Sigmoid colon (tissue), 7 donors: Measurements from ENCODE around the gene NUDCD2. TPM values are rescaled to one million over a fixed set of nuclear protein-coding genes. Genes with fewer than 3 reads are reported as not detected.

ENCODE experiments used
- DNase-seq: peaks from one replicate; pipeline ENCODE4 v3.0.0-alpha.2; 2019
- H3K27ac ChIP-seq, 4 donors: fragments of 200-600 bp; sonication (generic); one replicate each; pipeline ENCODE4 v1.5.1; 2016 to 2019; ENCODE audit warnings: mild to moderate bottlenecking in 1 of 4
- H3K27me3 ChIP-seq, 3 donors: fragments of 200-600 bp; sonication (generic); one replicate each; pipeline ENCODE4 v1.5.1; 2019; ENCODE audit warnings: mild to moderate bottlenecking in 1 of 3
- H3K36me3 ChIP-seq, 4 donors: fragments of 200-600 bp; sonication (generic); one replicate each; pipeline ENCODE4 v1.5.1; 2016 to 2019
- H3K4me1 ChIP-seq, 4 donors: fragments of 200-600 bp; sonication (generic); one replicate each; pipeline ENCODE4 v1.5.1; 2017 to 2019
- H3K4me3 ChIP-seq, 4 donors: fragments of 200-600 bp; sonication (generic); one replicate each; pipeline ENCODE4 v1.5.1; 2017 to 2019; ENCODE audit warnings: mild to moderate bottlenecking in 2 of 4, moderate library complexity in 1 of 4
- H3K9me3 ChIP-seq, 4 donors: fragments of 200-600 bp in 3 of 4; sonication (generic) in 3 of 4; one replicate each; pipeline versions ENCODE4 v1.5.1 to v1.6.1; 2013 to 2019
- EP300 ChIP-seq, 4 donors: sonication (generic); formaldehyde crosslinking; IDR thresholded peaks; one replicate each; pipeline ENCODE4 v1.6.1; 2017; ENCODE audit warnings: antibody characterized with exemption in 4 of 4
- POLR2A ChIP-seq, 2 donors: fragments of 450-650 bp; IDR thresholded peaks; one replicate each; pipeline ENCODE4 v1.6.1; 2016; ENCODE audit warnings: antibody characterized with exemption in 2 of 2, mild to moderate bottlenecking in 2 of 2, moderate library complexity in 2 of 2
- POLR2AphosphoS5 ChIP-seq, 4 donors: sonication (generic); formaldehyde crosslinking; IDR thresholded peaks; one replicate each; pipeline ENCODE4 v1.6.1; 2017; ENCODE audit warnings: antibody characterized with exemption in 4 of 4
- WGBS, 2 donors: extraction: QIAGEN DNeasy Blood & Tissue Kit; methylation state at CpG; one replicate each; pipeline ENCODE4 v1.1.7; 2013; 5-methylcytosine and 5-hydroxymethylcytosine counted together
- intact Hi-C: fragments of 100-400 bp; cut with DNase I; formaldehyde crosslinking; loops from one replicate; pipeline ENCODE4 v1.15.1; 2023
- polyA plus RNA-seq, 3 donors: library from polyadenylated mRNA; stranded (reverse); fragments of 200-250 nt; gene quantifications; one replicate each; pipeline ENCODE4 v1.2.3, GENCODE V29; 2013
- total RNA-seq, 4 donors: library from RNA; depleted of rRNA; stranded (reverse); fragments of >200 nt; gene quantifications; one replicate each; pipeline ENCODE4 v1.1.0, GENCODE V29; 2016
- TF ChIP-seq, protein P1 (sequence below), 4 experiments: fragments of 450-650 bp in 3 of 4; fragments of 200-600 bp in 1 of 4; IDR thresholded peaks; one replicate each; pipeline ENCODE4 v1.5.1; 2016 to 2019; ENCODE audit warnings: antibody characterized with exemption in 4 of 4, mild to moderate bottlenecking in 3 of 4, moderate library complexity in 2 of 4
- donor health status: healthy with polysubstance abuse.
- donor health status: Bipolar disorder and iron deficiency.
- donor health status: healthy.

Gene NUDCD2
- total and polyA plus RNA-seq, 7 donors = 3.3 to 13.2 (median 8.4) TPM

DNA sequence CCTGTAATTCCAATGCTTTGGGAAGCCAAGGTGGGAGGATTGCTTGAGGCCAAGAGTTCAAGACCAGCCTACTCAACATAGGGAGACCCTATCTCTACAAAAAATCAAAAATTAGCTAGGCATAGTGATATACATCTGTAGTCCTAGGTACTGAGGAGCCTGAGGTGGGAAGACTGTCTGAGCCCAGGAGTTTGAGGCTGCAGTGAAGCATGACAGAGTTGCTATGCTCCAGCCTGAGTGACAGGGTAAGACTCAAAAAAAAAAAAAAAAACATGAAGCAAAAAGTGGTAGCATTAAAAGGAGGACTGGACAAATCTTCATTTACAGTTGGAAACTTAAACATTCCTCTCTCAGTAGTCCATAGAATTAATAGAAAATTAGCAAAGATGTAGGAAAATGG, 12.7 kb downstream of the NUDCD2 start:
- TF ChIP-seq POLR2A (IDR thresholded peaks at IDR 0.05) (no peak), POLR2AphosphoS5 (IDR thresholded peaks at IDR 0.05) (no peak), EP300 (IDR thresholded peaks at IDR 0.05) (no peak)
- TF ChIP-seq, protein P1, sequence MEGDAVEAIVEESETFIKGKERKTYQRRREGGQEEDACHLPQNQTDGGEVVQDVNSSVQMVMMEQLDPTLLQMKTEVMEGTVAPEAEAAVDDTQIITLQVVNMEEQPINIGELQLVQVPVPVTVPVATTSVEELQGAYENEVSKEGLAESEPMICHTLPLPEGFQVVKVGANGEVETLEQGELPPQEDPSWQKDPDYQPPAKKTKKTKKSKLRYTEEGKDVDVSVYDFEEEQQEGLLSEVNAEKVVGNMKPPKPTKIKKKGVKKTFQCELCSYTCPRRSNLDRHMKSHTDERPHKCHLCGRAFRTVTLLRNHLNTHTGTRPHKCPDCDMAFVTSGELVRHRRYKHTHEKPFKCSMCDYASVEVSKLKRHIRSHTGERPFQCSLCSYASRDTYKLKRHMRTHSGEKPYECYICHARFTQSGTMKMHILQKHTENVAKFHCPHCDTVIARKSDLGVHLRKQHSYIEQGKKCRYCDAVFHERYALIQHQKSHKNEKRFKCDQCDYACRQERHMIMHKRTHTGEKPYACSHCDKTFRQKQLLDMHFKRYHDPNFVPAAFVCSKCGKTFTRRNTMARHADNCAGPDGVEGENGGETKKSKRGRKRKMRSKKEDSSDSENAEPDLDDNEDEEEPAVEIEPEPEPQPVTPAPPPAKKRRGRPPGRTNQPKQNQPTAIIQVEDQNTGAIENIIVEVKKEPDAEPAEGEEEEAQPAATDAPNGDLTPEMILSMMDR (IDR thresholded peaks at IDR 0.05) = no peak
- H3K9me3 ChIP-seq = no peaks in the 10 kb centered on the region
- no peaks in the 10 kb centered on the region for H3K4me1 ChIP-seq
- H3K27me3 ChIP-seq = no peaks in the 10 kb centered on the region
- H3K27ac ChIP-seq = no peak overlapping the region
- H3K36me3 ChIP-seq = peaks cover 0 to 95% (median 13%) of the 10 kb centered on the region in 4 donors
- H3K4me3 ChIP-seq = no peak overlapping the region
- no peak for DNase-seq
- intact Hi-C loops = no loop called here

DNA sequence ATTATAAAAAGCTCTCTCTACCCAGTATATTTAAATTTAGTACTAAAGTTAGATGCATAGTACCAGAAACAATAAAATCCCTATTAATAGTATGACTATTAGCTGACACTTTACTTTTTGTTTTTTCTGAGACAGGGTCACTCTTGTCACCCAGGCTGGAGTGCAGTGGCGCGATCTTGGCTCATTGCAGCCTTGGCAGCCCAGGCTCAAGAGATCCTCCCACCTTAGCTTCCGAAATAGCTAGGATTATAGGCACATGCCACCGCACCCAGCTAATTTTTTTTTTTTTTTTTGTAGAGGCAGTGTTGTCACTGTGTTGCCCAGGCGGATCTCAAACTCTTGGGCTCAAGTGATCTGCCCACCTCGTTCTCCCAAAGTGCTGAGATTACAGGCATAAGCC, 14.6 kb downstream of the NUDCD2 start:
- TF ChIP-seq POLR2AphosphoS5 (IDR thresholded peaks at IDR 0.05) (no peak), EP300 (IDR thresholded peaks at IDR 0.05) (no peak), POLR2A (IDR thresholded peaks at IDR 0.05) (no peak)
- TF ChIP-seq, protein P1 (IDR thresholded peaks at IDR 0.05) = no peak
- Histone ChIP-seq H3K4me1 (peaks cover 0 to 3% (median 0%) of the 10 kb centered on the region in 4 donors), H3K27me3 (no peaks in the 10 kb centered on the region), H3K36me3 (peaks cover 0 to 93% (median 17%) of the 10 kb centered on the region in 4 donors), H3K4me3 (no peak overlapping the region), H3K9me3 (no peaks in the 10 kb centered on the region), H3K27ac (no peak overlapping the region)
- no peak for DNase-seq
- intact Hi-C loops = no loop called here
- 96 to 97% methylated on average over 6 of the region's 6 CpGs for WGBS, 2 donors

DNA sequence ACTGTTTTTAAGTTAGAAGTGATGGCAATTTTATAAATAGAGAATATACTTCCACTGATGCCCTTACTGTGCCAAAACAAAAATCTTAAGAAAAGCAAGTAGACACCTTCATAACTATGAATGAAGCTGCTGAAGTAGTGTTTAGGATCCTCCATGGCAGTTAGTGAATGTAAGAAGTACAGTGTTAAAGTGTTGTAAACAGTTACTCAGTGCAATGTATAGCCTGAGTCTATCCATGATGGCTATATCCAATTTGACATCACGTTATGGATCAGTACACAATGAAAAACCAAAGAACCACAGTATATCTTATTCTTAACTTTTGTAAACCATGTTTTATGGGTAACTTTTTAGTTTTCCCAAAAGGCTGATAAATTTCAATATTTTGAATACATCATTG, 15.4 kb downstream of the NUDCD2 start:
- WGBS, 2 donors = 89 to 92% methylated on average over 1 of the region's 1 CpG
- DNase-seq = no peak
- Histone ChIP-seq H3K36me3 (peaks cover 0 to 88% (median 17%) of the 10 kb centered on the region in 4 donors), H3K4me1 (peaks cover 0 to 11% (median 3%) of the 10 kb centered on the region in 4 donors), H3K9me3 (no peaks in the 10 kb centered on the region), H3K4me3 (no peak overlapping the region), H3K27me3 (no peaks in the 10 kb centered on the region), H3K27ac (no peak overlapping the region)
- TF ChIP-seq, protein P1 (IDR thresholded peaks at IDR 0.05) = no peak
- TF ChIP-seq POLR2AphosphoS5 (IDR thresholded peaks at IDR 0.05) (no peak), EP300 (IDR thresholded peaks at IDR 0.05) (no peak), POLR2A (IDR thresholded peaks at IDR 0.05) (no peak)
- intact Hi-C loops = no loop called here

DNA sequence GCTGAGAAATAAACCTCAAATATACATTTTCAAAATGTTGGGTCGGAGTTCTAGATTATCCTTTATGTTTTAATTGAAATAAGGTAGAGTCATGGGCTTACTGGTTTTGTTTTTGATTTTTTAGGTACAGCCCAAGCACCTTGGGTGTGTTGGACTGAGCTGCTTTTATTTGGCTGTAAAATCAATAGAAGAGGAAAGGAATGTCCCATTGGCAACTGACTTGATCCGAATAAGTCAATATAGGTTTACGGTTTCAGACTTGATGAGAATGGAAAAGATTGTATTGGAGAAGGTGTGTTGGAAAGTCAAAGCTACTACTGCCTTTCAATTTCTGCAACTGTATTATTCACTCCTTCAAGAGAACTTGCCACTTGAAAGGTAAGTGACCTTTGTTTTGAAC, 18.9 kb downstream of the NUDCD2 start:
- DNase-seq = no peak
- H3K9me3 ChIP-seq = no peaks in the 10 kb centered on the region
- no peak overlapping the region for H3K27ac ChIP-seq
- TF ChIP-seq EP300 (IDR thresholded peaks at IDR 0.05) = no peak
- no peak for TF ChIP-seq POLR2A (IDR thresholded peaks at IDR 0.05)
- TF ChIP-seq, protein P1 (IDR thresholded peaks at IDR 0.05) = no peak
- no peak for TF ChIP-seq POLR2AphosphoS5 (IDR thresholded peaks at IDR 0.05)
- H3K36me3 ChIP-seq = peaks cover 0 to 52% (median 10%) of the 10 kb centered on the region in 4 donors
- peaks cover 0 to 27% (median 18%) of the 10 kb centered on the region in 4 donors for H3K4me1 ChIP-seq
- WGBS, 2 donors = 49 to 80% methylated on average over 3 of the region's 3 CpGs
- H3K27me3 ChIP-seq = no peaks in the 10 kb centered on the region
- no peak overlapping the region for H3K4me3 ChIP-seq
- intact Hi-C loops = no loop called here

DNA sequence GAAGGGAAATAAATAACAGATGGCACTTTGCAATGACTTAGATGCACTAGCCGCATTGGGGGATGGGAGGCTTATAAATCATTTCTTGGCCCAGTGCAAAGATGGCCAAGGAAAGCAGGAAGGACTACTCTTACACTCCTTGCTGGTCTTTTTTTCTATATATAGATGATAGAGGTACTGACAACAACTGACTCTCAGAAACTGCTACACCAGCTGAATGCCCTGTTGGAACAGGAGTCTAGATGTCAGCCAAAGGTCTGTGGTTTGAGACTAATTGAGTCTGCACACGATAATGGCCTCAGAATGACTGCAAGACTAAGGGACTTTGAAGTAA, 20.8 kb downstream of the NUDCD2 start:
- no peak for DNase-seq
- Histone ChIP-seq H3K9me3 (no peaks in the 10 kb centered on the region), H3K27ac (no peak overlapping the region), H3K4me3 (no peak overlapping the region), H3K4me1 (peaks cover 0 to 27% (median 18%) of the 10 kb centered on the region in 4 donors), H3K36me3 (peaks cover 0 to 34% (median 10%) of the 10 kb centered on the region in 4 donors), H3K27me3 (no peaks in the 10 kb centered on the region)
- intact Hi-C loops = no loop called here
- TF ChIP-seq POLR2AphosphoS5 (IDR thresholded peaks at IDR 0.05) (no peak), EP300 (IDR thresholded peaks at IDR 0.05) (no peak)
- WGBS, 2 donors = 14 to 37% methylated on average over 2 of the region's 2 CpGs
